ENCODE data around the gene RAD50.

- TF ChIP-seq CTCF (conservative IDR thresholded peaks at IDR 0.05 in 1 of 2, IDR thresholded peaks at IDR 0.05 in 1 of 2; ENCODE audit: low read depth in 1 of 2, low read length in 2 of 2) = no peak
- no peak for TF ChIP-seq EZH2 (IDR thresholded peaks at IDR 0.05; ENCODE audit: low read length, missing control alignments)
Observed at GRCh38 chr5:132669455-132669820, 112.7 kb downstream of the RAD50 start.

Data from fibroblast of lung (primary cell).